ENCODE results near the gene TRIM41. TPM values are rescaled to one million over a fixed set of nuclear protein-coding genes. Genes with fewer than 3 reads are reported as not detected.

TRIM41 gene
- polyA plus RNA-seq, 1 of the 3 experiments (the other 2 are of a cell fraction) = 35.9 TPM

DNA sequence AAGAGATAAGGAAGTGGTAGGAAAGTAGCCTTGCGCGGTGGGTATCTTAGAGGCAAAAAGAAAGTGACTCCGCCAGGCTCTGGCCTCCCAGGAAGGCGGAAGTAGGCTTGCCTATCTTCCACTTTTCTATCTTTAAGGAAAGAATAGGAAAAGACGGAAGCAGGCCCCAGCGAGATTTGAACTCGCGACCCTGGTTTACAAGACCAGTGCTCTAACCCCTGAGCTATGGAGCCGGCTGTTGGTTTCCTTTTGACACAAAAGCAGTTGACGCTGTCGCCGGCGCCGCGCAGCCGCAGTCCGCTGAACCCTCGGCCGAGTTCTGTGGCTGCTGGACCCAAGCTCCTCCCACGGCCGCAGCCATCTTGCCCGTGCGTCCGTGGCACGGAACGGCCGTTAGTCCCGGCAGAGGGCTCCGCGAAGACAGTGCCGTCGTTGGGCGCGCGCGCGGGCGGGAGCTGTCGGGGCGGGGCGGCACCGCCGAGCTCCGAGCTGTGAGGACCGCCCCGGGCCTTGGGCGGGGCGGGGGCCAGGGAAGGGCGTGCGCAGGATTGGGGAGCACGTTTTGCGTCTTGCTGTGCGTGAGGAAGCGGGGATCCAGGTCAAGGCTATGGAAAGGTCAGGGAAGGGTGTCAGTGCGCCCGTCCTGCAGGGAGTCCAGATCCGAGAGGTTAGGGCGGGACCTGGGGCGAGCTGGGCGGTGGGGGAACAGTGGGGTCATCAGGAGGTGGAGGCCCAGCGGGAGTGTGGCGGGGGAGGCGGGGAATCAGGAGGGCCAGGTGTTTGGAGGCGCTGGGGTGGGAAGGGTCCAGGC lies 31.4 kb upstream of the TRIM41 start (continued):
- TF ChIP-seq, protein P1, sequence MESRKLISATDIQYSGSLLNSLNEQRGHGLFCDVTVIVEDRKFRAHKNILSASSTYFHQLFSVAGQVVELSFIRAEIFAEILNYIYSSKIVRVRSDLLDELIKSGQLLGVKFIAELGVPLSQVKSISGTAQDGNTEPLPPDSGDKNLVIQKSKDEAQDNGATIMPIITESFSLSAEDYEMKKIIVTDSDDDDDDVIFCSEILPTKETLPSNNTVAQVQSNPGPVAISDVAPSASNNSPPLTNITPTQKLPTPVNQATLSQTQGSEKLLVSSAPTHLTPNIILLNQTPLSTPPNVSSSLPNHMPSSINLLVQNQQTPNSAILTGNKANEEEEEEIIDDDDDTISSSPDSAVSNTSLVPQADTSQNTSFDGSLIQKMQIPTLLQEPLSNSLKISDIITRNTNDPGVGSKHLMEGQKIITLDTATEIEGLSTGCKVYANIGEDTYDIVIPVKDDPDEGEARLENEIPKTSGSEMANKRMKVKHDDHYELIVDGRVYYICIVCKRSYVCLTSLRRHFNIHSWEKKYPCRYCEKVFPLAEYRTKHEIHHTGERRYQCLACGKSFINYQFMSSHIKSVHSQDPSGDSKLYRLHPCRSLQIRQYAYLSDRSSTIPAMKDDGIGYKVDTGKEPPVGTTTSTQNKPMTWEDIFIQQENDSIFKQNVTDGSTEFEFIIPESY (IDR thresholded peaks at IDR 0.05; ENCODE audit: borderline replicate concordance, low read depth) = 0 out of 2 replicates have a peak, but pooled peaks have one; percentile 15
- TF ChIP-seq RFX5 (IDR thresholded peaks at IDR 0.05; ENCODE audit: low read length) (no peak), TCF12 (IDR thresholded peaks at IDR 0.05) (no peak), TEAD4 (IDR thresholded peaks at IDR 0.05; ENCODE audit: borderline replicate concordance, insufficient read depth) (peak; percentile 88)
- TF ChIP-seq, protein P2, sequence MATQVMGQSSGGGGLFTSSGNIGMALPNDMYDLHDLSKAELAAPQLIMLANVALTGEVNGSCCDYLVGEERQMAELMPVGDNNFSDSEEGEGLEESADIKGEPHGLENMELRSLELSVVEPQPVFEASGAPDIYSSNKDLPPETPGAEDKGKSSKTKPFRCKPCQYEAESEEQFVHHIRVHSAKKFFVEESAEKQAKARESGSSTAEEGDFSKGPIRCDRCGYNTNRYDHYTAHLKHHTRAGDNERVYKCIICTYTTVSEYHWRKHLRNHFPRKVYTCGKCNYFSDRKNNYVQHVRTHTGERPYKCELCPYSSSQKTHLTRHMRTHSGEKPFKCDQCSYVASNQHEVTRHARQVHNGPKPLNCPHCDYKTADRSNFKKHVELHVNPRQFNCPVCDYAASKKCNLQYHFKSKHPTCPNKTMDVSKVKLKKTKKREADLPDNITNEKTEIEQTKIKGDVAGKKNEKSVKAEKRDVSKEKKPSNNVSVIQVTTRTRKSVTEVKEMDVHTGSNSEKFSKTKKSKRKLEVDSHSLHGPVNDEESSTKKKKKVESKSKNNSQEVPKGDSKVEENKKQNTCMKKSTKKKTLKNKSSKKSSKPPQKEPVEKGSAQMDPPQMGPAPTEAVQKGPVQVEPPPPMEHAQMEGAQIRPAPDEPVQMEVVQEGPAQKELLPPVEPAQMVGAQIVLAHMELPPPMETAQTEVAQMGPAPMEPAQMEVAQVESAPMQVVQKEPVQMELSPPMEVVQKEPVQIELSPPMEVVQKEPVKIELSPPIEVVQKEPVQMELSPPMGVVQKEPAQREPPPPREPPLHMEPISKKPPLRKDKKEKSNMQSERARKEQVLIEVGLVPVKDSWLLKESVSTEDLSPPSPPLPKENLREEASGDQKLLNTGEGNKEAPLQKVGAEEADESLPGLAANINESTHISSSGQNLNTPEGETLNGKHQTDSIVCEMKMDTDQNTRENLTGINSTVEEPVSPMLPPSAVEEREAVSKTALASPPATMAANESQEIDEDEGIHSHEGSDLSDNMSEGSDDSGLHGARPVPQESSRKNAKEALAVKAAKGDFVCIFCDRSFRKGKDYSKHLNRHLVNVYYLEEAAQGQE (IDR thresholded peaks at IDR 0.05; ENCODE audit: low read depth, low read length) = no peak

DNA sequence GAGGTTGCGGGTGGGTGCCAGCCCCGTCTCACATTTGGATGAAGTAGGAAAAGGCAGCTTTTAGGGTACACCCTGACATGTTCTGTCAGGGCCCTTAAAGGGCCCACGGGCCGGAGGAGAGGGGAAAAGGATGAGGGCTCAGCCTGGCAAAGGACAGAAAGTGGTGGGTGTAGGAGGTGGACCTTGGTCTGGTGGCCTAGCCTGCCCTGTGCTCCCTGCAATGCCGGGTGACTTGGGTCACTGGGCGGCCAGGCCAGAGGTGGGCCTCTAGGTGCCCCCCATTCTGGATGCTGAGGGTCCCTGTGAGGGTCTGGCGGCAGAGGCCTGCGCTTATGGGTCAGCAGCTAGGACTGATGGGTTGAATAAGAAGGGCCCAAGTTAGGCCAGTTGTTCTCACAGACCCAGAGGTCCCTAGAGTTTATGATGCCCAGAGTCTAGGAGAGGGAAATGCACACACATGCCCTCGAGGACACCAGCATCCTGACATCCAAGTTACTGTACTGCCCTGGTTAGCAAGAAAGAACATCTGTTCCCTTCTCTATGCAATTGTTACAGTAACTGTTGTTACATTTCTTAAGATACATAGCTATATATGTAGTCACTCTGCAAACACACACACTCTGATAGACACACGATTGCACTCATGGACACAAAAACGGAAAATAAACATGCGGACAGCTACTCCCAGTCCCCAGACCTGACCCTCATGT lies 30.6 kb upstream of the TRIM41 start:
- H3K9me2 ChIP-seq = no peaks in the 10 kb centered on the region
- peaks cover 0 to 18% of the 10 kb centered on the region in 2 experiments; a peak in 1 of 4 replicates for H3K4me1 ChIP-seq (ENCODE audit: control insufficient read depth in 1 of 2, insufficient read depth in 2 of 2, low read depth in 1 of 2, low read length in 1 of 2)
- H3K9ac ChIP-seq = peak overlapping the region; percentile 89
- H3K79me2 ChIP-seq (ENCODE audit: insufficient read depth) = peaks cover 6% of the 10 kb centered on the region; the same call in 1 of the 2 replicates
- H3F3A ChIP-seq (replicated peaks; ENCODE audit: insufficient read depth) = peaks cover 16% of the 10 kb centered on the region
- DNase-seq = no peak
- H3K4me2 ChIP-seq = peak overlapping the region; percentile 94
- whole genome bisulfite sequencing (ENCODE audit: low lambda C conversion rate) = 54% methylated on average over 11 of the region's 12 CpGs
- no peaks in the 10 kb centered on the region for H3K9me3 ChIP-seq
- H3K27ac ChIP-seq (ENCODE audit: low read depth in 2 of 2, low read length in 1 of 2) = peak overlapping the region; percentile 66 to 89; a peak in 3 of 4 replicates
- ChIA-PET CTCF (interaction anchor here (0.7 to 7.4 kb wide), 6 partner anchors 8 to 91 kb away, joined by 3 to 72 read pairs (median 4); partner anchors contain the start of gene TRIM7), POLR2A (interaction anchor here (0.6 to 1.1 kb wide), 5 partner anchors 12 to 61 kb away, joined by 3 to 5 read pairs (median 3); partner anchors contain the start of genes RACK1 and TRIM7)
- H4K20me1 ChIP-seq (ENCODE audit: insufficient read depth) = no peaks in the 10 kb centered on the region
- H3K36me3 ChIP-seq (replicated peaks in 1 of 2; ENCODE audit: control insufficient read depth in 1 of 2, insufficient read depth in 2 of 2, low read length in 1 of 2) = no peaks in the 10 kb centered on the region
- H3K27me3 ChIP-seq (ENCODE audit: insufficient read depth) = no peaks in the 10 kb centered on the region
- H3K4me3 ChIP-seq (ENCODE audit: low read depth in 2 of 2, low read length in 1 of 2) = peak overlapping the region; percentile 91 to 98
- H2AFZ ChIP-seq (ENCODE audit: low read depth) = peak overlapping the region; percentile 80
- TF ChIP-seq CHD2 (IDR thresholded peaks at IDR 0.05; ENCODE audit: low read length, partially characterized antibody) (no peak), MXI1 (IDR thresholded peaks at IDR 0.05; ENCODE audit: low read depth, low read length) (no peak), FOXJ3 (CRISPR knock-in tag; IDR thresholded peaks at IDR 0.05) (no peak), SMC3 (IDR thresholded peaks at IDR 0.05; ENCODE audit: low read depth, low read length) (no peak), RXRA (IDR thresholded peaks at IDR 0.05; ENCODE audit: borderline replicate concordance, low read depth) (no peak), POLR2AphosphoS5 (IDR thresholded peaks at IDR 0.05; ENCODE audit: low read depth, low read length) (no peak), FOXM1 (IDR thresholded peaks at IDR 0.05; ENCODE audit: low read depth) (no peak)
- TF ChIP-seq, protein P3, sequence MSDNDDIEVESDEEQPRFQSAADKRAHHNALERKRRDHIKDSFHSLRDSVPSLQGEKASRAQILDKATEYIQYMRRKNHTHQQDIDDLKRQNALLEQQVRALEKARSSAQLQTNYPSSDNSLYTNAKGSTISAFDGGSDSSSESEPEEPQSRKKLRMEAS (IDR thresholded peaks at IDR 0.05; ENCODE audit: low read depth) = no peak
- TF ChIP-seq, protein P4, sequence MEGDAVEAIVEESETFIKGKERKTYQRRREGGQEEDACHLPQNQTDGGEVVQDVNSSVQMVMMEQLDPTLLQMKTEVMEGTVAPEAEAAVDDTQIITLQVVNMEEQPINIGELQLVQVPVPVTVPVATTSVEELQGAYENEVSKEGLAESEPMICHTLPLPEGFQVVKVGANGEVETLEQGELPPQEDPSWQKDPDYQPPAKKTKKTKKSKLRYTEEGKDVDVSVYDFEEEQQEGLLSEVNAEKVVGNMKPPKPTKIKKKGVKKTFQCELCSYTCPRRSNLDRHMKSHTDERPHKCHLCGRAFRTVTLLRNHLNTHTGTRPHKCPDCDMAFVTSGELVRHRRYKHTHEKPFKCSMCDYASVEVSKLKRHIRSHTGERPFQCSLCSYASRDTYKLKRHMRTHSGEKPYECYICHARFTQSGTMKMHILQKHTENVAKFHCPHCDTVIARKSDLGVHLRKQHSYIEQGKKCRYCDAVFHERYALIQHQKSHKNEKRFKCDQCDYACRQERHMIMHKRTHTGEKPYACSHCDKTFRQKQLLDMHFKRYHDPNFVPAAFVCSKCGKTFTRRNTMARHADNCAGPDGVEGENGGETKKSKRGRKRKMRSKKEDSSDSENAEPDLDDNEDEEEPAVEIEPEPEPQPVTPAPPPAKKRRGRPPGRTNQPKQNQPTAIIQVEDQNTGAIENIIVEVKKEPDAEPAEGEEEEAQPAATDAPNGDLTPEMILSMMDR (IDR thresholded peaks at IDR 0.05) = no peak
- TF ChIP-seq, protein P5, sequence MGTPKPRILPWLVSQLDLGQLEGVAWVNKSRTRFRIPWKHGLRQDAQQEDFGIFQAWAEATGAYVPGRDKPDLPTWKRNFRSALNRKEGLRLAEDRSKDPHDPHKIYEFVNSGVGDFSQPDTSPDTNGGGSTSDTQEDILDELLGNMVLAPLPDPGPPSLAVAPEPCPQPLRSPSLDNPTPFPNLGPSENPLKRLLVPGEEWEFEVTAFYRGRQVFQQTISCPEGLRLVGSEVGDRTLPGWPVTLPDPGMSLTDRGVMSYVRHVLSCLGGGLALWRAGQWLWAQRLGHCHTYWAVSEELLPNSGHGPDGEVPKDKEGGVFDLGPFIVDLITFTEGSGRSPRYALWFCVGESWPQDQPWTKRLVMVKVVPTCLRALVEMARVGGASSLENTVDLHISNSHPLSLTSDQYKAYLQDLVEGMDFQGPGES (IDR thresholded peaks at IDR 0.05; ENCODE audit: low read depth, low read length) = no peak
